Caco-2 (cell line): ENCODE measurements around the gene HHLA2. TPM values are rescaled to one million over a fixed set of nuclear protein-coding genes. Genes with fewer than 3 reads are reported as not detected.
A peak's percentile ranks its signal among the peaks of the same experiment; 100 is the strongest.

Experiments
- BruUV-seq: library from RNA; stranded (reverse); fragments of 400-500 nt; replicated peaks from 2 replicates; lab custom pipeline; 2021; lab: Mats Ljungman, UMichigan
- CTCF ChIA-PET: fragments of 300-600 bp; sonication (Branson Sonifier 250); formaldehyde crosslinking; loops from one replicate; lab custom pipeline; 2022; ENCODE audit warnings: antibody characterized with exemption; lab: Charles Lee
- POLR2A ChIA-PET: fragments of 300-600 bp; sonication (Branson Sonifier 250); formaldehyde crosslinking; loops from one replicate; lab custom pipeline; 2022; ENCODE audit warnings: antibody characterized with exemption; lab: Charles Lee
- DNase-seq, 2 experiments: peaks; one replicate each; pipeline versions ENCODE4 v3.0.0 to v3.0.0-alpha.2; 2020 to 2022
- H3K27me3 ChIP-seq: replicated peaks from 2 replicates; pipeline ENCODE4 v1.6.0; 2011; ENCODE audit warnings: low read length; ENCODE audit not compliant: control insufficient read depth, insufficient read depth
- H3K36me3 ChIP-seq: 2 replicates; pipeline ENCODE4 v1.5.1; 2011; ENCODE audit warnings: low read length; ENCODE audit not compliant: control insufficient read depth, insufficient read depth
- H3K4me1 ChIP-seq: fragments of 250-450 bp; sonication (Bioruptor Pico); 2 replicates; pipeline ENCODE4 v1.5.1; 2020; ENCODE audit warnings: mild to moderate bottlenecking
- H3K4me3 ChIP-seq: 2 replicates; pipeline ENCODE4 v1.5.1; 2011; ENCODE audit warnings: low read depth, mild to moderate bottlenecking, control low read depth, low read length
- H3K9me3 ChIP-seq: fragments of 250-450 bp; sonication (Bioruptor Pico); 2 replicates; pipeline ENCODE4 v1.5.1; 2020; ENCODE audit warnings: mild to moderate bottlenecking, moderate library complexity
- H3K27ac Mint-ChIP-seq: one replicate; pipeline ENCODE4 v1.8.0; 2022; ENCODE audit warnings: mixed read lengths; ENCODE audit not compliant: unreplicated experiment
- H3K27me3 Mint-ChIP-seq: one replicate; pipeline ENCODE4 v1.8.0; 2022; ENCODE audit warnings: mixed read lengths; ENCODE audit not compliant: insufficient read depth, unreplicated experiment
- H3K36me3 Mint-ChIP-seq: one replicate; pipeline ENCODE4 v1.8.0; 2022; ENCODE audit warnings: mild to moderate bottlenecking, mixed read lengths; ENCODE audit not compliant: insufficient read depth, unreplicated experiment
- H3K4me1 Mint-ChIP-seq: one replicate; pipeline ENCODE4 v1.8.0; 2022; ENCODE audit warnings: low read depth, mixed read lengths; ENCODE audit not compliant: unreplicated experiment
- H3K4me3 Mint-ChIP-seq: one replicate; pipeline ENCODE4 v1.8.0; 2022; ENCODE audit warnings: mild to moderate bottlenecking, moderate library complexity, mixed read lengths; ENCODE audit not compliant: unreplicated experiment
- H3K9me3 Mint-ChIP-seq: one replicate; pipeline ENCODE4 v1.8.0; 2022; ENCODE audit warnings: mixed read lengths; ENCODE audit not compliant: unreplicated experiment
- intact Hi-C: fragments of 100-400 bp; cut with micrococcal nuclease; formaldehyde crosslinking; loops from one replicate; pipeline ENCODE4 v1.10.0; 2022; ENCODE audit not compliant: unreplicated experiment
- total RNA-seq: library from RNA; stranded (reverse); gene quantifications from 2 replicates; pipeline ENCODE4 v1.2.3, GENCODE V29; 2022
- TF ChIP-seq, protein P1 (sequence below), 2 experiments: fragments of 200-600 bp in 1 of 2; IDR thresholded peaks; 1 replicate in 1 of 2; 2 replicates in 1 of 2; pipeline versions ENCODE4 v1.5.1 to v1.8.0; 2011 to 2022; ENCODE audit warnings: antibody characterized with exemption in 1 of 2, control low read depth in 1 of 2, inconsistent platforms in 1 of 2, low read depth in 1 of 2, low read length in 1 of 2, mild to moderate bottlenecking in 1 of 2, moderate library complexity in 1 of 2; ENCODE audit not compliant: insufficient read depth in 1 of 2, severe bottlenecking in 1 of 2, unreplicated experiment in 1 of 2

The HHLA2 gene
- total RNA-seq, 1 experiment from 2014 or later, result 0.50 TPM

DNA sequence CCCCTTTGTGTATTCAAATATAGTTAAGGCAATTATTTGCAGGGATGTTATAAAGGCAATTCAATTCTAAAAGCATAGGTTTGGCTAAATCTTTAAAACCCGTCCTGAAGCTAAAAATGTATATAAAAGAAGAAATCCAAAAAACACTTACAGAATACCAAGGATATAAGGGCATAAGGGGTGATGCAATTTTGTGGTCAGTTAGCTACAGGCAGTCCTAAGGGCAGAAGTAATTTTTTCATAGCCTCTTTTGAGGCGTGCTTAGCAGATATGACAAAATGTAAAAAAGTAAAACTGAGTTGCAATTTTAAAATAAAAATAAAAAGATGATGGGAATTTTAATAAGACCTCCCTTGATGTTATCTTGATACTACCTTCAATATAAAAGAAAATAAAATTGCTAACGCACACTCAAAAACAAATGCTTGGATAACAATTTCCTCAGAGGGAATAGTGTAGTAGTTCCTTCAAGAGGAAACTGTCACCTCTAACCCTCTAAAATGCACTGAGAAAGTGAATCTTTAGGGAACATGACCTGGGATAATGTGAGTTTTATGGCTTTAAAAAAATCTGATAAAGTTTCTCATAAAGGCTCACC, 109.8 kb downstream of the HHLA2 start:
- no TSS peak for BruUV-seq
- ChIA-PET POLR2A (no interaction called here), CTCF (interaction anchor here (0.9 kb wide), 1 partner anchor 253 kb away, joined by 3 read pairs; no protein-coding TSS in a partner anchor)
- Mint-ChIP-seq H3K9me3 (no peaks in the 10 kb centered on the region), H3K4me3 (no peak overlapping the region), H3K36me3 (no peaks in the 10 kb centered on the region), H3K27ac (no peak overlapping the region), H3K4me1 (peaks cover 9% of the 10 kb centered on the region), H3K27me3 (no peaks in the 10 kb centered on the region)
- TF ChIP-seq, protein P1, sequence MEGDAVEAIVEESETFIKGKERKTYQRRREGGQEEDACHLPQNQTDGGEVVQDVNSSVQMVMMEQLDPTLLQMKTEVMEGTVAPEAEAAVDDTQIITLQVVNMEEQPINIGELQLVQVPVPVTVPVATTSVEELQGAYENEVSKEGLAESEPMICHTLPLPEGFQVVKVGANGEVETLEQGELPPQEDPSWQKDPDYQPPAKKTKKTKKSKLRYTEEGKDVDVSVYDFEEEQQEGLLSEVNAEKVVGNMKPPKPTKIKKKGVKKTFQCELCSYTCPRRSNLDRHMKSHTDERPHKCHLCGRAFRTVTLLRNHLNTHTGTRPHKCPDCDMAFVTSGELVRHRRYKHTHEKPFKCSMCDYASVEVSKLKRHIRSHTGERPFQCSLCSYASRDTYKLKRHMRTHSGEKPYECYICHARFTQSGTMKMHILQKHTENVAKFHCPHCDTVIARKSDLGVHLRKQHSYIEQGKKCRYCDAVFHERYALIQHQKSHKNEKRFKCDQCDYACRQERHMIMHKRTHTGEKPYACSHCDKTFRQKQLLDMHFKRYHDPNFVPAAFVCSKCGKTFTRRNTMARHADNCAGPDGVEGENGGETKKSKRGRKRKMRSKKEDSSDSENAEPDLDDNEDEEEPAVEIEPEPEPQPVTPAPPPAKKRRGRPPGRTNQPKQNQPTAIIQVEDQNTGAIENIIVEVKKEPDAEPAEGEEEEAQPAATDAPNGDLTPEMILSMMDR (IDR thresholded peaks at IDR 0.05; ENCODE audit: insufficient read depth in 1 of 2, low read depth in 1 of 2, low read length in 1 of 2, severe bottlenecking in 1 of 2, unreplicated experiment in 1 of 2), result no peak
- Histone ChIP-seq H3K4me3 (no peak overlapping the region), H3K36me3 (no peaks in the 10 kb centered on the region), H3K4me1 (no peaks in the 10 kb centered on the region), H3K27me3 (no peaks in the 10 kb centered on the region), H3K9me3 (no peaks in the 10 kb centered on the region)
- no peak for DNase-seq
- intact Hi-C loops, result loop anchor here (1.0 to 5.0 kb wide), 2 partner anchors 253 to 469 kb away; no protein-coding TSS in a partner anchor

DNA sequence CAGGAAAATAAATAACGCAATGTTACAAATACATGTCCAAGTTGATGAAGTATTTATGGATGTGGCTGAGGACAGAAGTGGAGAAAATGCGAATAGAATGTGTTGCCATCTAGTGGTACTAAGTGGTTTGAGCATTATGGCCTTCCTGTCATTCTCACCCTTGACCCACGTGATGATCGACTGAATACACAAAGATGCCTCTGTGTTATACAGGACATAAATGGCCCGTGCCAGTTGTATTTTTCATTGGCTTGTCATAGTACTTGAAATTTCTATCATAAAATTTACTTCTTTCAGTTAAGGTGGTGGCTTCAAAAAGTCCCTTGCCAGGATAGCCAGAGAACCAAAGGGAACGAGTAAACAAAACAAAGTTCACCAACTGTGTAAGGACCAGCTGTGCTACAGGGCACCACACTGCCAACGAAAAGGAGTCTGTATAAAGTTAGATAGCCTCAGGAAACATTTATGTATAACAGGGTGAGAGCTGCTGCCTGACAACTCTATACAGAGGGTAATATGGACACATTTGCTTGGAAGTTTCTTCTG, 110.4 kb downstream of the HHLA2 start:
- TF ChIP-seq, protein P1 (IDR thresholded peaks at IDR 0.05; ENCODE audit: insufficient read depth in 1 of 2, low read depth in 1 of 2, low read length in 1 of 2, severe bottlenecking in 1 of 2, unreplicated experiment in 1 of 2), result peak; percentile 36 to 50
- Mint-ChIP-seq H3K4me3 (no peak overlapping the region), H3K36me3 (no peaks in the 10 kb centered on the region), H3K9me3 (no peaks in the 10 kb centered on the region), H3K27ac (no peak overlapping the region), H3K27me3 (no peaks in the 10 kb centered on the region), H3K4me1 (peaks cover 9% of the 10 kb centered on the region)
- ChIA-PET CTCF (interaction anchor here (0.9 kb wide), 1 partner anchor 253 kb away, joined by 3 read pairs; no protein-coding TSS in a partner anchor), POLR2A (no interaction called here)
- intact Hi-C loops, result loop anchor here (1.0 to 5.0 kb wide), 2 partner anchors 253 to 469 kb away; no protein-coding TSS in a partner anchor
- H3K4me3 ChIP-seq, result no peak overlapping the region
- H3K36me3 ChIP-seq, result no peaks in the 10 kb centered on the region
- no TSS peak for BruUV-seq
- H3K4me1 ChIP-seq, result no peaks in the 10 kb centered on the region
- DNase-seq, result peak in 1 of 2 experiments; percentile 25
- no peaks in the 10 kb centered on the region for H3K27me3 ChIP-seq
- no peaks in the 10 kb centered on the region for H3K9me3 ChIP-seq

DNA sequence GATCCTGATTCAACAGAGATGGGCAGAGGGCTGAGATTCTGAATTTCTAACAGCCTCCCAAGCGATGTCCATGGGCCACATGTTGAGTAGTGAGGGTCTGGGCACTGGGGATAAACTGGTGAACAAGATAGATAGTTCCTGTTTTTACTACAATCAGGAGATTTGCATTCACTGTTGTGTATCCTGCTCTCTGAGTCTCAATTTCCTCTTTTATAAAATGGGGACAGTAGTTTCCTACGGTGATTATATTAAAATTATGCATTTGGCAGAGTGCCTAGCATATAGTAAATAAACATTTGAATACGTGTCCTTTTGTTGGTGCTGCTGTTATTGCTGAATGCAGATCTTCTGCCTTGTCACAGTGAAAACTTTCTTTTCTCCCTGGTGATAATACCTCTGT, 111.5 kb downstream of the HHLA2 start:
- H3K36me3 ChIP-seq, result no peaks in the 10 kb centered on the region
- intact Hi-C loops, result loop anchor here (5.0 kb wide), 1 partner anchor 471 kb away; no protein-coding TSS in a partner anchor
- DNase-seq, result no peak
- Mint-ChIP-seq H3K36me3 (no peaks in the 10 kb centered on the region), H3K9me3 (no peaks in the 10 kb centered on the region), H3K4me1 (peaks cover 9% of the 10 kb centered on the region), H3K27me3 (no peaks in the 10 kb centered on the region), H3K27ac (no peak overlapping the region), H3K4me3 (no peak overlapping the region)
- H3K27me3 ChIP-seq, result no peaks in the 10 kb centered on the region
- no peaks in the 10 kb centered on the region for H3K4me1 ChIP-seq
- no TSS peak for BruUV-seq
- H3K4me3 ChIP-seq, result no peak overlapping the region
- POLR2A ChIA-PET, result no interaction called here
- H3K9me3 ChIP-seq, result no peaks in the 10 kb centered on the region
- TF ChIP-seq, protein P1 (IDR thresholded peaks at IDR 0.05; ENCODE audit: insufficient read depth in 1 of 2, low read depth in 1 of 2, low read length in 1 of 2, severe bottlenecking in 1 of 2, unreplicated experiment in 1 of 2), result no peak
- CTCF ChIA-PET, result no interaction called here
